ENCODE measurements around the gene UBL4A.
A peak's percentile ranks its signal among the peaks of the same experiment; 100 is the strongest.

Gene UBL4A

DNA sequence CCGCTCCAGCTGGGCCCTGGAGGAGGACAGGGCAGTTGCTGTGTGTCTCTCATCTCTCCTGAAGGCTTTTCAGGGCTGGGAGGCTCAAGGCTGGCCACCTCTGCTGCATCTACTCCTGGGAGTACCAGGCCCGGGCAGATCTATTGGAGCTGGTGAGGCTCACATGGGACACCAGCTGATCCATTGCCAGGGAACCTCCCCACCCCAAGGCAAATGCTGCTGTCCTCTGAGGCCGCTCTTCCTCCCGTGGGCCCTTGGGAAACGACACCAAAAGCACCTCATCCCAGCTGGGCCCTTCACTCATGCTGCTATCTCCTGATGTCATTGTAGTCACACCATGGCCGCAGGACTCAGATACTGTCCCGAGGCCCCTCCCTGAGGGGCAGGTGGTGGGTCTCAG lies 3.6 kb downstream of the UBL4A start:
- Mint-ChIP-seq H3K27ac (no peak overlapping the region), H3K4me1 (peaks cover under 1% of the 10 kb centered on the region), H3K9me3 (peaks cover 11% of the 10 kb centered on the region), H3K27me3 (ENCODE audit: low read depth) (peaks cover 3% of the 10 kb centered on the region), H3K4me3 (no peak overlapping the region), H3K36me3 (ENCODE audit: low read depth) (peaks cover 16% of the 10 kb centered on the region)
- TF ChIP-seq, protein P1, sequence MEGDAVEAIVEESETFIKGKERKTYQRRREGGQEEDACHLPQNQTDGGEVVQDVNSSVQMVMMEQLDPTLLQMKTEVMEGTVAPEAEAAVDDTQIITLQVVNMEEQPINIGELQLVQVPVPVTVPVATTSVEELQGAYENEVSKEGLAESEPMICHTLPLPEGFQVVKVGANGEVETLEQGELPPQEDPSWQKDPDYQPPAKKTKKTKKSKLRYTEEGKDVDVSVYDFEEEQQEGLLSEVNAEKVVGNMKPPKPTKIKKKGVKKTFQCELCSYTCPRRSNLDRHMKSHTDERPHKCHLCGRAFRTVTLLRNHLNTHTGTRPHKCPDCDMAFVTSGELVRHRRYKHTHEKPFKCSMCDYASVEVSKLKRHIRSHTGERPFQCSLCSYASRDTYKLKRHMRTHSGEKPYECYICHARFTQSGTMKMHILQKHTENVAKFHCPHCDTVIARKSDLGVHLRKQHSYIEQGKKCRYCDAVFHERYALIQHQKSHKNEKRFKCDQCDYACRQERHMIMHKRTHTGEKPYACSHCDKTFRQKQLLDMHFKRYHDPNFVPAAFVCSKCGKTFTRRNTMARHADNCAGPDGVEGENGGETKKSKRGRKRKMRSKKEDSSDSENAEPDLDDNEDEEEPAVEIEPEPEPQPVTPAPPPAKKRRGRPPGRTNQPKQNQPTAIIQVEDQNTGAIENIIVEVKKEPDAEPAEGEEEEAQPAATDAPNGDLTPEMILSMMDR (IDR thresholded peaks at IDR 0.05; ENCODE audit: unreplicated experiment in 3 of 3) = no peak

DNA sequence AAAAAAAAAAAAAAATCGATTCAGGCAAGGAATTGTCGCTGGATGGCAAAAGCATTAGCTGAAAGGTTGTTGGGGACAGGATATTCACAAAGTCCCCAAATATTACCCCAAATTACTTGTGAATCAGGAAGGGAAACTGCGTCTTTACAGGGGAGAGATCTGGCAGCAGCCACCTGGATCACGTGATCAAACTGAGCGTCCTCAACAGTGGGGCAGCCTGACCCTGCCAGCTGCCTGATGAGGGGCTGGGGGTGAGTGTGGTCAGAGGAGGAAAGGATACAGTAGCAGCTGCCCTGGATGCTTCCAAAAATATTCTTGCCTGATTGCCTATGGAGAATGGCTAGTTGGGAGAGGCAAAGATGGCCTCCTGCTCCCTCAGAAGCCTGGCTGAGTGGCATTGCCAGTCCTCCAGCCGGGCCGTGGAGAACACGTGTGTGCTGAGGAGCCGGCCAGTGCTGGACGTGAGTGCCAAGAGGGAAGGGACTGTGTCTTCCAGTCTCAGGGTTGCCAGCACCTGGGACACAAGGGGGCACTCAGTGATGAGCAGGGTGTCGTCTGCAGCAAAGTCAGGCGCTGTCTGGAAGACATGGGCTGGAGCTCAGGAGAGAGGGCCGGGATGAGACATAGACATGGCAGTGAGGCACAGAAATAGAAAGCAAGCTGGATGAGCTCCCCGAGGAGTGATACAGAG lies 4.4 kb downstream of the UBL4A start:
- no peaks in the 10 kb centered on the region for H3K4me1 Mint-ChIP-seq
- peaks cover 15% of the 10 kb centered on the region for H3K36me3 Mint-ChIP-seq (ENCODE audit: low read depth)
- peaks cover 3% of the 10 kb centered on the region for H3K27me3 Mint-ChIP-seq (ENCODE audit: low read depth)
- peak overlapping the region; percentile 6 to 60 (median 7) for H3K4me3 Mint-ChIP-seq
- H3K9me3 Mint-ChIP-seq = peaks cover 10% of the 10 kb centered on the region
- peak overlapping the region in 1 of 3 experiments; percentile 13 for H3K27ac Mint-ChIP-seq
- TF ChIP-seq, protein P1 (IDR thresholded peaks at IDR 0.05; ENCODE audit: unreplicated experiment in 3 of 3) = no peak

DNA sequence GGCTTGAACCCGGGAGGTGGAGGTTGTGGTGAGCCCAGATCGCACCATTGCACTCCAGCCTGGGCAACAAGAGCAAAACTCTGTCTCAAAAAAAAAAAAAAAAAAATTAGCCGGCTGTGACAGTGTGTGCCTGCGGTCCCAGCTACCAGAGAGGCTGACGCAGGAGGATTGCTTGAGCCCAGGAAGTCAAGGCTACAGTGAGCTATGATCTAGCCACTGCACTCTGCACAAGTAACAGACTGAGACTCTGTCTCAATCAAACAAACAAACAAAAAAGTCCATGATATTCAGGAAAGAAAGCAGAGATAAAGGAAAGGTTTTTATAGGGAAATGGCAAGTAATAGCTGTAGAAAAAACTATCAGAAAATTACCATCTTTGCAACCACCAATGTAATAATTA lies 5.2 kb downstream of the UBL4A start:
- peaks cover 15% of the 10 kb centered on the region for H3K36me3 Mint-ChIP-seq (ENCODE audit: low read depth)
- no peaks in the 10 kb centered on the region for H3K4me1 Mint-ChIP-seq
- TF ChIP-seq, protein P1 (IDR thresholded peaks at IDR 0.05; ENCODE audit: unreplicated experiment in 3 of 3) = no peak
- H3K27me3 Mint-ChIP-seq (ENCODE audit: low read depth) = peaks cover 3% of the 10 kb centered on the region
- no peak overlapping the region for H3K27ac Mint-ChIP-seq
- H3K9me3 Mint-ChIP-seq = peaks cover 10% of the 10 kb centered on the region
- peak overlapping the region in 1 of 3 experiments; percentile 18 for H3K4me3 Mint-ChIP-seq

DNA sequence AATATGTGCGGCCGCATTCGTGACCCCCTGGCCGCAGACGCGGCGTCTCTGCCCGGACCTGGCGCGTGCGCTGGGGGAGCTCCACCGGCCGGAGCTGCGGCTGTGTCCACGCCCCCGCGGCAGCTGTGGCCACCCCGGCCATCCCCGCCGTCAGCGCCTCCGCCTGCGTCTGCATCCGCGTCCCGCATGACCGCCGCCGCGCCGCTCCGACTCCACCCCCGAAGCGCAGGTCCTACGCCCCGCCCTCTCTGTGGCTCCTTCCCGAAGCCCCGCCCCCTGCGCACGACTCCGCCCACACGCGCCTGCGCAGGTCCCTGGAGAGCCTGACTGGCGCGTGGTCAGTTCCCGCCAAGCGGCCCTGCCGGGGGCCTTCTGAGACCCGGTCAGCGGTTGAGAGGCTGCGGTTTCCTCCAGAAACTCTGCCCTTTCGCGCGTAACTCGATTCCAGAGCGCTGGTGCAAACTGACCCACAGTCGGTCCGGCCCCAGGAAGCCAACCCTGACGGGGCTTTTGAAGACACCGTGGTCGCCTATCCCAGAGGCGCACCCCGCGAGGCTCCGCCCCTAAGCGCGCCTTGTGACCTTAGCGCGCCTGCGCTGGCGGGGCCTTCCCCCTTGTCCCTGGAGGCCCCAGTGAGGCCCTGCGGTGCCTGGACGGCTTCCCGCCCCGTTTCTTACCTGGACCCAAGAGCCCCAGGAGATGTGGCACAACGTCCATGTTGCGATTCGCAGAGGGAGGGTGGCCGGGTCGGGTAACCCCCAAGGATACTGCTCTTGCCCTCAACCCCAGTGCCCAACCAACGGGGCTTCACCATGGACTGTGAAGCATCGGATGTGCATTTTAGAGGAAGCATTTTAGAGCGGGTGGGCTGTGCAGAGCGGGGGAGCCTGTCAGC lies 7.4 kb downstream of the UBL4A start, which contains the start of gene LAGE3:
Gene LAGE3, minus strand, starts transcription at position 554 of the 895 bp plus-strand sequence. Its CDS starts 366 bp downstream, at position 188.
- peaks cover 3% of the 10 kb centered on the region for H3K27me3 Mint-ChIP-seq (ENCODE audit: low read depth)
- H3K36me3 Mint-ChIP-seq (ENCODE audit: low read depth) = peaks cover 20% of the 10 kb centered on the region
- H3K4me3 Mint-ChIP-seq = peak within 1 kb of the TSS; percentile 83 to 87 (median 86)
- TF ChIP-seq, protein P1 (IDR thresholded peaks at IDR 0.05; ENCODE audit: unreplicated experiment in 3 of 3) = no peak
- H3K4me1 Mint-ChIP-seq = peaks cover 4% of the 10 kb centered on the region
- peak within 1 kb of the TSS; percentile 35 to 77 (median 64) for H3K27ac Mint-ChIP-seq
- H3K9me3 Mint-ChIP-seq = peaks cover 16% of the 10 kb centered on the region

DNA sequence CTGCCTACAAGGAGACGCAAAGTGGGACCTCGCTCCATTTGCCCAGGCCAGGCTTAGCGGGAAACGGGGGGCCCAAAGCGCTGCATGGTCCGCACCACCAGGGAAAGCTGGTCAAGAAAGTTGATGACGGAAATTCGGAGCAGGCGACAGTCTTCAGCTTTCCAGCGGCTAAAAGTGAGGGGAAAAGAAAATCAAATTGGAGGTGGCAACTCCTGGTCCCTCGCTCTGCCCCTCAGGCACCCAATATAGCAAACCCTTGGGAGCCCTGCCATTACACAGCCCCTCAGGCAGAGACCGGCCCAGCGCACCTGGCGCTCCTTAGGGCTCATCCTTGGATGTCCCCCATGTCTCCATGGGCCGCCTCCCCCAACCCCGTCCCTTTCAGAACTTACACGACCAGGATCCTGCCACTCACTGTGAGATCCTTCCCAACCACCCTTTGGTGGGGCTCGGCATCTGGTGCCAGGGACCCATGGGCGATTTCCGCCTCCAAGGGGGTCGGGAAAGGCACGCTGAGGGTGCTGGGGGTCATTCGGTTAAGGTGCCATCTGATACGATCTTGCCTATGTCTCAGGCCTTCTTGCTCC lies 8.4 kb downstream of the UBL4A start:
- H3K27ac Mint-ChIP-seq = peak overlapping the region in 2 of 3 experiments; percentile 64 to 77
- peaks cover 4% of the 10 kb centered on the region for H3K4me1 Mint-ChIP-seq
- peaks cover 3% of the 10 kb centered on the region for H3K27me3 Mint-ChIP-seq (ENCODE audit: low read depth)
- TF ChIP-seq, protein P1 (IDR thresholded peaks at IDR 0.05; ENCODE audit: unreplicated experiment in 3 of 3) = no peak
- H3K36me3 Mint-ChIP-seq (ENCODE audit: low read depth) = peaks cover 21% of the 10 kb centered on the region
- H3K9me3 Mint-ChIP-seq = peaks cover 19% of the 10 kb centered on the region
- peak overlapping the region; percentile 83 to 87 (median 86) for H3K4me3 Mint-ChIP-seq
